Stimulated activated memory B cell treated with anti-CD40 and anti-IgM and Interleukin-4, amounts not matched to agents 10 μg/mL and 1 μg/mL and 100 μg/mL, for 72 hours (primary cell): ENCODE measurements around the gene ACOX3.
"Not testable (repeated sequence)": the region's sequence is repeated elsewhere in the genome, so short reads cannot be mapped to it uniquely, and the experiment has no call there.

Source experiments
- ATAC-seq: fragments of 150-1000 bp; cut with Tn5 transposase; 2 replicates; pipeline ENCODE4 v1.10.0; 2021
- H3K27ac Mint-ChIP-seq: one replicate; pipeline ENCODE4 v1.8.0; 2022; ENCODE audit warnings: mild to moderate bottlenecking, mixed read lengths
- H3K27me3 Mint-ChIP-seq: one replicate; pipeline ENCODE4 v1.8.0; 2022; ENCODE audit warnings: mixed read lengths
- H3K36me3 Mint-ChIP-seq: one replicate; pipeline ENCODE4 v1.8.0; 2022; ENCODE audit warnings: mixed read lengths
- H3K4me1 Mint-ChIP-seq: one replicate; pipeline ENCODE4 v1.8.0; 2022; ENCODE audit warnings: mixed read lengths
- H3K4me3 Mint-ChIP-seq: one replicate; pipeline ENCODE4 v1.8.0; 2022; ENCODE audit warnings: mild to moderate bottlenecking, moderate library complexity, mixed read lengths
- H3K9me3 Mint-ChIP-seq: one replicate; pipeline ENCODE4 v1.8.0; 2022; ENCODE audit warnings: mixed read lengths

ACOX3 gene

GRCh38 chr4:8440492-8441311 lies at the start of gene ACOX3, which contains the start of gene TRMT44:
ACOX3 (minus strand) TSS chr4:8440723; CDS start chr4:8416521, 24,202 bp downstream.
TRMT44 (plus strand) TSS chr4:8440777; CDS start chr4:8440823, 46 bp downstream.
- Mint-ChIP-seq H3K27me3 (no peaks in the 10 kb centered on the region), H3K27ac (peak within 1 kb of the TSS; percentile 94), H3K4me1 (peaks cover 74% of the 10 kb centered on the region), H3K36me3 (peaks cover 15% of the 10 kb centered on the region), H3K9me3 (no peaks in the 10 kb centered on the region), H3K4me3 (peak within 1 kb of the TSS; percentile 86)
- ATAC-seq = peak; percentile 95

DNA sequence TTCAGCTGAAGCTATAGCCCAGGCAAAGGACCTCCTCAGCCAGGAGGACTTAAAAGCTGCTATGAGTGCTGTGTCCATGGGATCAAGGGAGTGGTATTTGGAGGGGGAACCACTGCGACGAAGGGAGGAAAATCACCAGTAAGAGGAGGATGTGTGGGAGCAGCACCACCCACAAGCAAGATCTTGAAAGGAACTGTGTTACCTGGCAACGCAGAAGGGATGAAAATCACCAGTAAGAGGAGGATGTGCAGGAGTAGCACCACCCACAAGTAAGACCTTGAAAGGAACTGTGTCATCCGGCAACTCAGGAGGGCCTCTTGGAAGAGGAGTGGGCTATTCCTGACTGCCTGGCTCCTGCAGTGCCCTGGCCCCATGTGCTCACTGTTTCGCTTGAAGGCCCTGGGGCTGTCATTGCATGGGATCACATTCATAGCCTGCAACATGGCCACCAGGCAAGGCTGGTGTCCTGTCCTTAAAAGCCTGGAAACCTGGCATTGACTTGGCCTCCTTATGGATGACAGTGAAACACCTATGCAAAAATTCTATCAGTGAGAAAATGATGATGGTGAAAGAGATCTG lies 48.4 kb upstream of the ACOX3 start:
- H3K4me3 Mint-ChIP-seq = no peak overlapping the region
- no peak overlapping the region for H3K27ac Mint-ChIP-seq
- no peak for ATAC-seq
- no peaks in the 10 kb centered on the region for H3K27me3 Mint-ChIP-seq
- no peaks in the 10 kb centered on the region for H3K4me1 Mint-ChIP-seq
- no peaks in the 10 kb centered on the region for H3K9me3 Mint-ChIP-seq
- peaks cover 14% of the 10 kb centered on the region for H3K36me3 Mint-ChIP-seq

DNA sequence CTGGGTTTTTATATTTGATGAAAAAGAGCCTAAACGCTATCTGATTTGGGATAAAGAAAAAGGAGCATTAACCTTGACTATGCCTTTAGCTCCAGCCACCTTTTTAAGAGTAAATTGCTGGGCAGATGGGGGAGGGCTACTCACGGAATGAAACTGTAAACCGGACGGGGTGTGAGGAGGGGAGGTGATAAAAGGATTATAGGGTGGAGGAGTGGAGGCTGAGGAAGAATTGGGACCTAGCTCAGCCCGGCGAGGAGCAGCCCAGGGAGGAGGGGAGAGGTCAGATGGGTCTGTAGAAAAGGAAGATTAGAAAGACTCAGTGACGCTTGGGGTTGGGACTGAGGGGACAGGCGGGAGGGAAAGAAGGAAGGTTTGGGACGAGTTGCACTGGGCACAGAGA lies 46.1 kb upstream of the ACOX3 start:
- not testable (repeated sequence) for H3K27ac Mint-ChIP-seq, H3K9me3 Mint-ChIP-seq
- peaks cover 14% of the 10 kb centered on the region for H3K36me3 Mint-ChIP-seq

GRCh38 chr4:8480221-8480620 lies 39.7 kb upstream of the ACOX3 start:
- Mint-ChIP-seq H3K4me3 (no peak overlapping the region), H3K27ac (no peak overlapping the region), H3K9me3 (no peaks in the 10 kb centered on the region), H3K4me1 (no peaks in the 10 kb centered on the region), H3K36me3 (peaks cover 36% of the 10 kb centered on the region), H3K27me3 (no peaks in the 10 kb centered on the region)
- ATAC-seq = no peak

More for the DNA sequence above, 46.1 kb upstream of the ACOX3 start:
- not testable (repeated sequence) for H3K4me1 Mint-ChIP-seq, H3K4me3 Mint-ChIP-seq, ATAC-seq, H3K27me3 Mint-ChIP-seq

DNA sequence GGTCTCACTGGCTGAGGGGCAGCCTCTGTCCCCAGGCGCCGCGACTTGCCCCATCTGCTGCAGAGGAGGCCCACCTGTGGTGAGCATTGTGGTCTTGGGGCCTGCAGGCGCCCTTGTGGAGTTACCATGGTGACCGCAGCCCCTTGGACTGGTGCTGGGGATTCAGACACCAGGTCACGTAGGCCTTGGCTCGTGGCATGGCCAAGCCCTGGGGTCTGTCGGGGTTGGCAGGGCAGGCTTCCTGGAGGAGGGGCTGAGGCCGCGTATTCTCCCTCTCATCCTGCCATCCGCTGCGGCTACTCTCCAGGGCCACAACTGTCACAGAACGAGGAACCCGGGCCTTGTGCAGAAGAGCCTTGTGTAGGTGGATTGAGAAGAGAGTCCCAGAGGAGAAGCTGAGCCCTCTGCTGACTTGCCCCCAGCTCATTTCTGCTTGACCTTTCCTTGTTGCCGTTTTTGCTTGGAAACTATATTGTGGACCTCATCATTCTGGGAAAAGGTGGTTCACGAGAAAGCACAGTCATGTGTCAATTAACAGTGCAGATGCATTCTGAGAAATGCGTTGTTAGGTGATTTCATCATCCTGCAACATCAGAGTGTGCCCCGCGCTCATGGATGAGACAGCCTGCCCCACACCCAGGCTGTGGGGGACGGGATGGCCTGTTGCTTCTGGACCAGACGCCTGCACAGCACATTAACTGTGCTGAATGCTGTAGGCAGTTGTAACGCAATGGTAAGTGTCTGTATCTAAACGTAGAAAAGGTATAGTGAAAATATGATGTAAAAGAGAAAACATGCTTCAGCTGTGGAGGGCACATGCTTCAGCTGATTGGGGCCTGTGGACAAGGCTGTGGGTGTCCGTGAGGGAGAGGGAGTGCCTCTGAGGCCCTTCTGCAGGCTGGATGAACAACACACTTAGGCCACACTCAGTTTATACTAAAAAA lies 38.5 kb upstream of the ACOX3 start:
- H3K27me3 Mint-ChIP-seq = no peaks in the 10 kb centered on the region
- no peak for ATAC-seq
- no peaks in the 10 kb centered on the region for H3K9me3 Mint-ChIP-seq
- H3K27ac Mint-ChIP-seq = no peak overlapping the region
- H3K4me3 Mint-ChIP-seq = no peak overlapping the region
- H3K36me3 Mint-ChIP-seq = peaks cover 37% of the 10 kb centered on the region
- H3K4me1 Mint-ChIP-seq = no peaks in the 10 kb centered on the region

GRCh38 chr4:8478371-8478770 lies 37.8 kb upstream of the ACOX3 start:
- Mint-ChIP-seq H3K4me1 (no peaks in the 10 kb centered on the region), H3K36me3 (peaks cover 37% of the 10 kb centered on the region), H3K4me3 (no peak overlapping the region), H3K9me3 (no peaks in the 10 kb centered on the region), H3K27me3 (no peaks in the 10 kb centered on the region), H3K27ac (no peak overlapping the region)
- no peak for ATAC-seq

- Mint-ChIP-seq H3K4me1 (no peaks in the 10 kb centered on the region), H3K9me3 (no peaks in the 10 kb centered on the region), H3K36me3 (peaks cover 37% of the 10 kb centered on the region), H3K27me3 (no peaks in the 10 kb centered on the region), H3K4me3 (no peak overlapping the region), H3K27ac (no peak overlapping the region)
- no peak for ATAC-seq
Measured at GRCh38 chr4:8477676-8478075, 37.2 kb upstream of the ACOX3 start.

DNA sequence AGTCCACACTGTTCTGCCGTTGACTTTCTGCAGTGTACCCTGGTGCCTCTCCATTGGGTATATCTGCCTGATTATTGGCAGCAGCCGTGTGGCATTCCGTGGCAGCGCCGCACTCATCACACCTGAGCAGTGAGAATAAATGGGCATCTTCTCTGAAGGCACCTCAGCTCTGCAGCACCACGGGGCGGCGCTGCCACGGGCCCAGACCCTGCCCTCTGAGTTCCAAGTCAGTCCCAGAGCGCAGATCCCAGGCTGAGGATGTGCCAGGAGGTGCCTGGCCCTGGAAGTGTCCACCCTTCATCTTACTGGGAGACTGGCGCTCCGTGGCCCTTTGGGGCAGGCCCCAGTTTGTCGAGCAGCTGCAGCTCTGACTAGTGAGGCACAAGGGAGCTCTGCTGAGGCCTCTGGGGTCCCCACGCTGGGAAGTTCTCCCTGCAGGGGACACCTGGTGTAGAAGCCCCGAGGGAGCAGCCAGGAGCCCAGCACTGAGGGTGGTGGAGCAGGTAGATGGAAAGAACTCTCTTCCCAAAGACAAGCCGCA lies 36.6 kb upstream of the ACOX3 start:
- Mint-ChIP-seq H3K27ac (no peak overlapping the region), H3K4me3 (no peak overlapping the region), H3K27me3 (no peaks in the 10 kb centered on the region), H3K4me1 (no peaks in the 10 kb centered on the region), H3K9me3 (no peaks in the 10 kb centered on the region), H3K36me3 (peaks cover 39% of the 10 kb centered on the region)
- no peak for ATAC-seq

DNA sequence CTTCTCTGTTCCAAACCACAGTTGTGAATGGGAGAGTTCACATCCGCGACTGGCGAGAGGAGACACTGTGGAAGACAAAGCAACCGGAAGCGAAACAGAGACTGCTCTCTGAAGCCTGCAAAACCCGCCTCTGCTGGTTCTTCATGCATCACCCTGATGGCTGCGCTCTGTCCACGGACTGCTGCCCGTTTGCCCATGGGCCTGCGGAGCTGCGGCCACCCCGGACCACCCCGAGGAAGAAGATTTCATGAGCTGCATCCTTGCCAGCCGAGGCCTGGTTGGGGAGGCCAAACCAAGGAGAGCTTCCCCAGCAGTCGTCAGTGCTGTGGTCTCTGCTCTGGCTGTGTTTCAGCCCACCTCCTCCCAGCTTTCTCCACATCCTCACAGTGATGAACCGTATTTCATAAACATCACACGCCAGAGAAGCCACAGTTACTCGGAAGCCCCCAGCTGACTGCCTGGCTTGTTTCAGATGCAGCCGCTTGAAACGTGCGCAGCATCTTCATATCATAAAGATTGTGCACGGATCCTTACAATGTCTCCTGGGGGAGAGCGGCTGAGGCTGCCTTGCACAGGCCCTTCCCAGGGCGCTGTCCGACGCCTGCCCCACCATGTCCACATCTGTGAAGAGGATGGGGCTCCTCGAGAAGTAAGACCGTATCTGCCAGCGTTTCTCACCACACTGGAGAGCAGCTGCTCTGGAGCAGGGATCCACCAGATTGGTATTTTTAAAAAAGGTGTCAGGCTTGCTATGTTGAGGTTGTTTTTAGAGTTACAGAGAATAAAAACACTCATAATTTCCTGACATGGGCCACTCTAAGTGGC lies 35.4 kb upstream of the ACOX3 start:
- H3K36me3 Mint-ChIP-seq = peaks cover 49% of the 10 kb centered on the region
- no peaks in the 10 kb centered on the region for H3K9me3 Mint-ChIP-seq
- H3K27ac Mint-ChIP-seq = no peak overlapping the region
- no peaks in the 10 kb centered on the region for H3K4me1 Mint-ChIP-seq
- ATAC-seq = no peak
- no peaks in the 10 kb centered on the region for H3K27me3 Mint-ChIP-seq
- no peak overlapping the region for H3K4me3 Mint-ChIP-seq

- ATAC-seq = no peak
- H3K36me3 Mint-ChIP-seq = peaks cover 55% of the 10 kb centered on the region
- H3K27ac Mint-ChIP-seq = no peak overlapping the region
- no peaks in the 10 kb centered on the region for H3K9me3 Mint-ChIP-seq
- H3K4me3 Mint-ChIP-seq = no peak overlapping the region
- H3K27me3 Mint-ChIP-seq = no peaks in the 10 kb centered on the region
- H3K4me1 Mint-ChIP-seq = no peaks in the 10 kb centered on the region
Measured at GRCh38 chr4:8474856-8475255, 34.3 kb upstream of the ACOX3 start.

DNA sequence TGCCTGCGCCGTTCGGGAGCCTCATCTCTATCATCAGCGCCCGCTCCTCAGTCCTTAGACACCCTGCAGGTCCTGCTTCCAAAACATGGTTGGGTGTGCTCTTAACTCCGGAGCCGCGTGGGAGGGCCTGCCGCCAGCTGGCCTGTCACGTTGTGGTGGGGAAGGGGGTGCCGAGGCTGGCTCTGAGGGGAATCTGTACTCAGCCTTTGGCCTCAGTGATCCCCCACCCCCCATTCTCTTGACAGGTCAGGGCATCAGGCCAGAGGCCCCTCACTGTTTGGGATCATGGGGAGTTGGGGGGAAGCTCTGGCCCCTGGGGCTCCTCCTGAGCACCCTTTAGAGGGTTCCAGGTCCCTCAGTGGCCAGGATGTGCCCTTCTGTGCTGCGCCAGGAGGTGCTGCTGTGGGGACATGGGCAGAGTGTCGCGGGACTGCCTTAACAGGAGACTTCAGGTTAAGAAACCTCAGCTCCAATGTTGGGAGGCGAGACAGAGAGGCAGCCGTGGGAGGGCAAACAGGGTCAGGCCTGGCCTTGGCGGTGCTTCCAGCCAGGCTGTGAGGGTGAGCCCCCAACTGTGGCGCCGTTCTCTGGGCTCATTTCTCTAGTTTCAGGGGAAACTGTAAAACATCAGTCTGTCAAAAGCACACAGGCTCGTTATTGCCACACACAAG lies 33.5 kb upstream of the ACOX3 start:
- H3K36me3 Mint-ChIP-seq = peaks cover 56% of the 10 kb centered on the region
- H3K27ac Mint-ChIP-seq = no peak overlapping the region
- H3K4me1 Mint-ChIP-seq = peaks cover 2% of the 10 kb centered on the region
- no peak for ATAC-seq
- H3K27me3 Mint-ChIP-seq = no peaks in the 10 kb centered on the region
- H3K4me3 Mint-ChIP-seq = no peak overlapping the region
- no peaks in the 10 kb centered on the region for H3K9me3 Mint-ChIP-seq

DNA sequence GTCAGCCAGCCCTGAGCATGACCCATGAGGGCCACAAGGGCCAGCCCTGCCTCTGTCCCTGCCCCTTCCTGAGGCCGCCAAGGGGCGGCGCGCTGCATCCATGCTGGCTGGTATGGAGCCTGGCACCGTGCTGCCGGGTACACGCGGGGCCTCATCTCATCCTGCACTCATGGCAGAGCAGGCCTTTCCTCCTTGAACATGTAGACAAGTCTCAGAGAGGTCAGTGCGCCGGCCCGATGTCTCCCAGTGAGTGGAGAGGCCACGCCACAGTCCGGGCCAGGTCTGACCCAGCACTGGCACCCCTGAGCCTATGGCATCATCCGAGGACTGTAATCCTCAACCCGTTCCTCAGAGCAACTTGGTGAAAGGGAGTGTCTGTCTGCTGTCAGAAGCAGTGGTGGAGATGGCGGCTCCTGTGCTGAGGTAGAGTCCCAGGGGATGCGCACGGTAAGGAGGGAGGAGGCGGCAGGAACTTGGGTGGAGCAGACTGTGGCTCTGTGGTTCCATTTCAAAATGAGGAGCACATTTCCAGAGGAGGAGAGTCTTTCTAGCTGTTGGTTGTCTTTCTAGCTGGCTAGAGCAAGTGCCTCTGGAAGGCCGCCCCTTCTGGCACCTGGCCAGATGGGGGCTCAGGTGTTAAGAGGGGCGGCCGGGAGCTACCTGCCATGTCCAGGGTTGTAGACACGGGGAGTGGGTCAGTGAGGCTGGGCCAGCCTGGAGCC lies 32.8 kb upstream of the ACOX3 start:
- peaks cover 63% of the 10 kb centered on the region for H3K36me3 Mint-ChIP-seq
- H3K4me3 Mint-ChIP-seq = no peak overlapping the region
- peaks cover 4% of the 10 kb centered on the region for H3K4me1 Mint-ChIP-seq
- no peaks in the 10 kb centered on the region for H3K9me3 Mint-ChIP-seq
- no peak for ATAC-seq
- H3K27me3 Mint-ChIP-seq = no peaks in the 10 kb centered on the region
- no peak overlapping the region for H3K27ac Mint-ChIP-seq

- Mint-ChIP-seq H3K27ac (no peak overlapping the region), H3K4me3 (no peak overlapping the region), H3K36me3 (peaks cover 63% of the 10 kb centered on the region), H3K9me3 (no peaks in the 10 kb centered on the region), H3K4me1 (peaks cover 4% of the 10 kb centered on the region), H3K27me3 (no peaks in the 10 kb centered on the region)
- no peak for ATAC-seq
Measured at GRCh38 chr4:8472689-8473197, 32.2 kb upstream of the ACOX3 start.
